Lung (tissue), 12 donors: ENCODE measurements around the gene NME3. TPM values are rescaled to one million over a fixed set of nuclear protein-coding genes. Genes with fewer than 3 reads are reported as not detected.

ENCODE experiments used
- ATAC-seq: fragments of 200-7000 bp; cut with Tn5 transposase; one replicate; pipeline ENCODE4 v1.9.1; 2020; ENCODE audit warnings: moderate number of reproducible peaks; ENCODE audit not compliant: insufficient read depth, low FRiP score
- DNase-seq, 3 donors: peaks; one replicate each; pipeline ENCODE4 v3.0.0-alpha.2; 2013 to 2017
- H3K27ac ChIP-seq, 2 donors: one replicate each; pipeline ENCODE4 v1.5.1; 2013; ENCODE audit warnings: mild to moderate bottlenecking in 2 of 2, moderate library complexity in 2 of 2, control low read depth in 1 of 2, inconsistent platforms in 1 of 2, low read depth in 1 of 2, low read length in 1 of 2
- H3K27me3 ChIP-seq, 3 donors: one replicate each; pipeline ENCODE4 v1.5.1; 2013; ENCODE audit warnings: low read length in 2 of 3; ENCODE audit not compliant: control insufficient read depth in 3 of 3, insufficient read depth in 3 of 3
- H3K36me3 ChIP-seq, 4 donors: one replicate each; pipeline ENCODE4 v1.5.1; 2013; ENCODE audit warnings: low read length in 4 of 4, mild to moderate bottlenecking in 1 of 4, moderate library complexity in 1 of 4; ENCODE audit not compliant: control insufficient read depth in 4 of 4, insufficient read depth in 4 of 4
- H3K4me1 ChIP-seq, 5 donors: one replicate each; pipeline ENCODE4 v1.5.1; 2013; ENCODE audit warnings: low read length in 5 of 5, mild to moderate bottlenecking in 2 of 5, moderate library complexity in 1 of 5; ENCODE audit not compliant: control insufficient read depth in 5 of 5, insufficient read depth in 5 of 5
- H3K4me3 ChIP-seq: one replicate; pipeline ENCODE4 v1.5.1; 2013; ENCODE audit warnings: mild to moderate bottlenecking, control low read depth, moderate library complexity
- H3K9ac ChIP-seq, 2 donors: one replicate each; pipeline ENCODE4 v1.5.1; 2013; ENCODE audit warnings: low read length in 2 of 2, control low read depth in 1 of 2; ENCODE audit not compliant: insufficient read depth in 1 of 2
- H3K9me3 ChIP-seq, 4 donors: one replicate each; pipeline ENCODE4 v1.5.1; 2013; ENCODE audit warnings: low read length in 3 of 4, mild to moderate bottlenecking in 1 of 4, moderate library complexity in 1 of 4; ENCODE audit not compliant: control insufficient read depth in 4 of 4, insufficient read depth in 3 of 4
- CTCF ChIP-seq: IDR thresholded peaks from 2 replicates; pipeline ENCODE4 v1.5.1; 2012; ENCODE audit warnings: mild to moderate bottlenecking; ENCODE audit errors: control extremely low read depth, extremely low read depth
- WGBS, 2 donors: extraction: QIAGEN DNeasy Blood & Tissue Kit; methylation state at CpG; one replicate each; pipeline ENCODE4 v1.1.7; 2013; 5-methylcytosine and 5-hydroxymethylcytosine counted together
- polyA plus RNA-seq, 2 donors: library from polyadenylated mRNA; stranded (reverse); fragments of 200-250 nt; gene quantifications; one replicate each; pipeline ENCODE4 v1.2.1, GENCODE V29; 2013
- total RNA-seq, 2 donors: library from RNA; depleted of rRNA in 1 of 2; stranded (reverse); fragments of >200 nt in 1 of 2; gene quantifications; one replicate each; pipeline ENCODE4 v1.2.1, GENCODE V29; 2014 to 2021
- donor health status: control.
- donor health status: control.
- donor health status: Bipolar disorder and iron deficiency.
- donor health status: healthy.
- donor health status: DM: yes; HTN: yes; CAD: no.

NME3 gene
- total and polyA plus RNA-seq, 4 donors, result 25.1 to 197 (median 66.9) TPM

GRCh38 chr16:1744338-1744840, 27.0 kb downstream of the NME3 start:
- H3K36me3 ChIP-seq, result peaks cover 7 to 70% (median 15%) of the 10 kb centered on the region in 4 donors
- no peak for ATAC-seq

GRCh38 chr16:1743376-1744337, 27.7 kb downstream of the NME3 start:
- TF ChIP-seq CTCF, result no peak
- H3K9me3 ChIP-seq, result no peaks in the 10 kb centered on the region
- no peaks in the 10 kb centered on the region for H3K27me3 ChIP-seq
- 92 to 93% methylated on average over 32 of the region's 32 CpGs for WGBS, 2 donors
- H3K4me3 ChIP-seq, result no peak overlapping the region
- no peak overlapping the region for H3K27ac ChIP-seq
- ATAC-seq (no peak), DNase-seq (no peak)
- no peaks in the 10 kb centered on the region for H3K4me1 ChIP-seq
- peaks cover 7 to 63% (median 12%) of the 10 kb centered on the region in 4 donors for H3K36me3 ChIP-seq
- no peak overlapping the region for H3K9ac ChIP-seq

More at GRCh38 chr16:1744338-1744840, 27.0 kb downstream of the NME3 start:
- Histone ChIP-seq H3K4me3 (no peak overlapping the region), H3K27ac (no peak overlapping the region), H3K9me3 (no peaks in the 10 kb centered on the region), H3K27me3 (no peaks in the 10 kb centered on the region), H3K4me1 (no peaks in the 10 kb centered on the region), H3K9ac (no peak overlapping the region)
- TF ChIP-seq CTCF, result no peak
- DNase-seq, result no peak
- 91 to 94% methylated on average over 24 of the region's 24 CpGs for WGBS, 2 donors

DNA sequence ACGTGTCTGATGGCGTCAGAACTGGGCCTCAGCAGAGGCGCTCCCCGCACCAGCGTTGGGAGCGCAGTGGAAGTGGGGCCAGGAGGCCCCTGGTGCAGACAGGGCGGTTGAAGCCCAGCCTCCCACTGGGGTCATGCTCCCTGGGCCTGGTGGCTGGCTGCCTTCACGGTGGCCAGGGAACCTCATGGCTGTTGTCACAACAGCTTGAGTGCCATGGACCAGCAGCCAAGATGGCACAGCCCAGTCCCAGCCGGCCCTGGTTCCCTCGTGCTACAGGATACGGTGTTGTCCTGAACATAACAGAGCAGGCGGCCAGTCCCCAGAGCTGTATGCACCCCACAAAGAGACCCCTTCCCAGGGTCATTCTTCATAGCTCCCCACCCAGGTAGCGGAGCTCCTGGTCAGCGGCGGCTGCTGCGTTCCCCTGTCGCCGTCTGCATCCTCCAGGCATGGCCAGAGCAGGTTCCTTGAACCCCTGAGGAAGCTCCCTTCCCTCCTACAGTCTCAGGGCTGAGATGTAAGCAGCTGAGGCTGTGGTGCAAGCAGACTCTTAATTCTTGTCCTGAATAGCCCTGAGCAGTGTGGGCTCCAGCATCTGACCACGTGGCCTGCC, 29.7 kb downstream of the NME3 start:
- peaks cover 3 to 46% (median 12%) of the 10 kb centered on the region in 4 donors for H3K36me3 ChIP-seq
- 96% methylated on average over 17 to 19 of the region's 19 CpGs for WGBS, 2 donors
- no peak overlapping the region for H3K27ac ChIP-seq
- H3K4me3 ChIP-seq, result no peak overlapping the region
- no peak overlapping the region for H3K9ac ChIP-seq
- DNase-seq (no peak), ATAC-seq (no peak)
- no peaks in the 10 kb centered on the region for H3K27me3 ChIP-seq
- TF ChIP-seq CTCF, result no peak
- peaks cover 0 to 2% (median 0%) of the 10 kb centered on the region in 4 donors for H3K9me3 ChIP-seq
- H3K4me1 ChIP-seq, result no peaks in the 10 kb centered on the region
